Measurements from ENCODE around the gene NOTO.

DNA sequence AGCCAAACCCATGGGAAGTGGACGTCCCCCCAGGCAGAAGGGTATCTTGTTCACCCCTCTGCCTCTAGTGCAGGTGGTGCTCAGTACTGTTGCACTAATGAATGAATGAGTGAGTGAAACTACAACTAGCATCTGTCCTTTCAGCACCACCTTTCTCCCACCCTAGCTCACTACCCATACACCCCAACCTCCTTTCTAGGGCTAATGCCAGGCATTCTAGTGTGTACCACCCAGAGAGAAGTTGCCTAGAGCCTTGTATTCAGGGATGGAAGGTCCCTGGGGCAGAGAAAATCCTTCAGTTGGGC, 54.2 kb downstream of the NOTO start:
- TF ChIP-seq, protein P1, sequence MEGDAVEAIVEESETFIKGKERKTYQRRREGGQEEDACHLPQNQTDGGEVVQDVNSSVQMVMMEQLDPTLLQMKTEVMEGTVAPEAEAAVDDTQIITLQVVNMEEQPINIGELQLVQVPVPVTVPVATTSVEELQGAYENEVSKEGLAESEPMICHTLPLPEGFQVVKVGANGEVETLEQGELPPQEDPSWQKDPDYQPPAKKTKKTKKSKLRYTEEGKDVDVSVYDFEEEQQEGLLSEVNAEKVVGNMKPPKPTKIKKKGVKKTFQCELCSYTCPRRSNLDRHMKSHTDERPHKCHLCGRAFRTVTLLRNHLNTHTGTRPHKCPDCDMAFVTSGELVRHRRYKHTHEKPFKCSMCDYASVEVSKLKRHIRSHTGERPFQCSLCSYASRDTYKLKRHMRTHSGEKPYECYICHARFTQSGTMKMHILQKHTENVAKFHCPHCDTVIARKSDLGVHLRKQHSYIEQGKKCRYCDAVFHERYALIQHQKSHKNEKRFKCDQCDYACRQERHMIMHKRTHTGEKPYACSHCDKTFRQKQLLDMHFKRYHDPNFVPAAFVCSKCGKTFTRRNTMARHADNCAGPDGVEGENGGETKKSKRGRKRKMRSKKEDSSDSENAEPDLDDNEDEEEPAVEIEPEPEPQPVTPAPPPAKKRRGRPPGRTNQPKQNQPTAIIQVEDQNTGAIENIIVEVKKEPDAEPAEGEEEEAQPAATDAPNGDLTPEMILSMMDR (IDR thresholded peaks at IDR 0.05; ENCODE audit: low read length): no peak
- no peak for TF ChIP-seq EZH2 (optimal IDR thresholded peaks at IDR 0.05; ENCODE audit: low read depth, low read length)
- no peak for TF ChIP-seq EZH2phosphoT487 (IDR thresholded peaks at IDR 0.05; ENCODE audit: low read length)

Data from MM.1S (cell line).